Astrocyte of the hippocampus (primary cell): ENCODE measurements around the gene CD86.
A peak's percentile ranks its signal among the peaks of the same experiment; 100 is the strongest.

ENCODE experiments used
- DNase-seq: peaks from one replicate; pipeline ENCODE4 v3.0.0; 2011; ENCODE audit warnings: low read depth, low spot score

Gene CD86

GRCh38 chr3:122058294-122058693 is 3.1 kb downstream of the CD86 start:
- DNase-seq = no peak

GRCh38 chr3:122060040-122060698 is 5.0 kb downstream of the CD86 start:
- no peak for DNase-seq

GRCh38 chr3:122063908-122064307 is 8.7 kb downstream of the CD86 start:
- no peak for DNase-seq

GRCh38 chr3:122064326-122064725 is 9.2 kb downstream of the CD86 start:
- no peak for DNase-seq

GRCh38 chr3:122066331-122067213 is 11.4 kb downstream of the CD86 start:
- DNase-seq = no peak

GRCh38 chr3:122067214-122067550 is 12.0 kb downstream of the CD86 start:
- DNase-seq = no peak

- no peak for DNase-seq
Measured at GRCh38 chr3:122067588-122068240, 12.6 kb downstream of the CD86 start.

GRCh38 chr3:122074621-122075265 is 19.6 kb downstream of the CD86 start:
- DNase-seq = no peak

- no peak for DNase-seq
Measured at GRCh38 chr3:122076491-122077292, 21.5 kb downstream of the CD86 start.

GRCh38 chr3:122077293-122078234 is 22.4 kb downstream of the CD86 start:
- DNase-seq = no peak

GRCh38 chr3:122078235-122078935 is 23.2 kb downstream of the CD86 start:
- DNase-seq = no peak

- DNase-seq = no peak
Measured at GRCh38 chr3:122079524-122080206, 24.5 kb downstream of the CD86 start.

GRCh38 chr3:122080207-122080587 is 25.0 kb downstream of the CD86 start:
- no peak for DNase-seq

GRCh38 chr3:122081543-122082247 is 26.5 kb downstream of the CD86 start:
- DNase-seq = no peak

GRCh38 chr3:122082357-122082756 is 27.2 kb downstream of the CD86 start:
- no peak for DNase-seq

GRCh38 chr3:122084799-122085198 is 29.6 kb downstream of the CD86 start:
- DNase-seq = no peak

- DNase-seq = peak; percentile 20
Measured at GRCh38 chr3:122085673-122086072, 30.5 kb downstream of the CD86 start.

GRCh38 chr3:122088531-122088930 is 33.4 kb downstream of the CD86 start:
- DNase-seq = no peak
